HG03064 (cell line): ENCODE measurements around the gene CANX.
"Not testable (repeated sequence)": the region's sequence is repeated elsewhere in the genome, so short reads cannot be mapped to it uniquely, and the experiment has no call there.

Experiments
- ATAC-seq: cut with Tn5 transposase; IDR thresholded peaks from one replicate; pipeline ENCODE4 v1.9.1; 2021; ENCODE audit warnings: low read depth; ENCODE audit not compliant: unreplicated experiment

The CANX gene

DNA sequence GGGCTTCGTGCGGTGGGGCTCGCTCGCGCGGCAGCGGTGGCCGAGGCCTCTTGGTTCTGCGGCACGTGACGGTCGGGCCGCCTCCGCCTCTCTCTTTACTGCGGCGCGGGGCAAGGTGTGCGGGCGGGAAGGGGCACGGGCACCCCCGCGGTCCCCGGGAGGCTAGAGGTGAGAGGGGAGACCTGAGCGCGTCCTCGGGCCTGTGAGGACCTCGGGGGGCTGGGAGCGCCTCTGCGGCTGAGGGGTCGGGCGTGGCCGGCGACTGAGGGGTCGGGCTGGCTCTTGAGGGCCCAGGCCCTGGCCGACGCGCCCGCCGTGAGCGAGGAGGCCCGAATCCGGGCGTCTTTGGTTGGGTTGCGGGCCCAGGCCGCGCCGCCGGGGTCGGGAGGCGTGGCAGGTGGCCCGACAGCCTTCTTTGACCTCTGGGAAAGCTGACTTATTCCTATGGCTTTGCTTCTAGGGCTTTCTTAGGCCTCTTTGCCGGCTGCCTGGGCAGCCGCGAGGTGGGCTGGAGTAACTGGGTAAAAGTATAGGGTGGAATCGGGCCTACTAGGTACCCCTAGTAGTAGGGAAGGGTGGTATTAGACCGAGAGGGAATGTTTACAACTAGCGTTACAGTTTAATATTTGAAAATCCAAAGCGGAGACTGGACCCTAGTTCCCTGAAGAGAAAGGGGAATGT, at the start of gene CANX:
TSS of gene CANX (plus strand) at position 33 of the 681 bp plus-strand sequence. CDS start 6,715 bp downstream, outside the sequence.
- peak; percentile 14 for ATAC-seq

DNA sequence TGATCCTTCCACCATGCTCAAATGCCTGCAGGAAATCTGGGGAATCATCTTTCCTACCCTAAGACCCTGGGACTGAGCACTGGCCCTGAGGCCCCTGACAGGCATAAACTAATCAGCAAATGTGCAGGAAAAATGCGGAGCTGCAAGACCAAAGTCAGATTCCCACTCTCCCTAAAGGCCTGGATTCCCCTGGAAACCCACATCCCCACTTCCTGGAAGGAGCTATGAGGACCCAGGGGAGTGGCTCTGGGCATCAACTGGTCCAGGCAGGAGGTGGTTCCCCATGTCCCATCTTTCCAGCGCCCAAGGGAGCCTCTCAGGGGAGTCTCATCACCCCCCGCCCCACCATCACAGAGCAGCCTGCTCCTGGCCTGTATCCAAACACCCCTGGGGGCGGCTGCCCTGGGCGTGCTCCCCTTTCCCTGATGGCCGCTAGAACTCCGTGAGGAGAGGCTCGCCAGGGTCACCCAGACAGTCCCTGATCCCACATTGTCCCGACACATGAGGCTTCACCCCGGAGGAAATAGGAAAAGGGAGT, 49.5 kb upstream of the CANX start:
- not testable (repeated sequence) for ATAC-seq

DNA sequence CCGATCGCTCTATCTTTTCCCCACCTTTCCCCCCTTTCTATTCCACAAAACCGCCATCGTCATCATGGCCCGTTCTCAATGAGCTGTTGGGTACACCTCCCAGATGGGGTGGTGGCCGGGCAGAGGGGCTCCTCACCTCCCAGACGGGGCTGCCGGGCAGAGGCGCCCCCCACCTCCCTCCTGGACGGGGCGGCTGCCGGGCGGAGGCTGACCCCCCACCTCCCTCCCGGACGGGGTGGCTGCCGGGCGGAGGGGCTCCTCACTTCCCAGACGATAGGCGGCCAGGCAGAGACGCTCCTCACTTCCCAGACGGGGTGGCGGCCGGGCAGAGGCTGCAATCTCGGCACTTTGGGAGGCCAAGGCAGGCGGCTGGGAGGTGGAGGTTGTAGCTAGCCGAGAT, 48.5 kb upstream of the CANX start:
- ATAC-seq, result not testable (repeated sequence)

- not testable (repeated sequence) for ATAC-seq
Measured at GRCh38 chr5:179653135-179653534, 45.6 kb upstream of the CANX start.

DNA sequence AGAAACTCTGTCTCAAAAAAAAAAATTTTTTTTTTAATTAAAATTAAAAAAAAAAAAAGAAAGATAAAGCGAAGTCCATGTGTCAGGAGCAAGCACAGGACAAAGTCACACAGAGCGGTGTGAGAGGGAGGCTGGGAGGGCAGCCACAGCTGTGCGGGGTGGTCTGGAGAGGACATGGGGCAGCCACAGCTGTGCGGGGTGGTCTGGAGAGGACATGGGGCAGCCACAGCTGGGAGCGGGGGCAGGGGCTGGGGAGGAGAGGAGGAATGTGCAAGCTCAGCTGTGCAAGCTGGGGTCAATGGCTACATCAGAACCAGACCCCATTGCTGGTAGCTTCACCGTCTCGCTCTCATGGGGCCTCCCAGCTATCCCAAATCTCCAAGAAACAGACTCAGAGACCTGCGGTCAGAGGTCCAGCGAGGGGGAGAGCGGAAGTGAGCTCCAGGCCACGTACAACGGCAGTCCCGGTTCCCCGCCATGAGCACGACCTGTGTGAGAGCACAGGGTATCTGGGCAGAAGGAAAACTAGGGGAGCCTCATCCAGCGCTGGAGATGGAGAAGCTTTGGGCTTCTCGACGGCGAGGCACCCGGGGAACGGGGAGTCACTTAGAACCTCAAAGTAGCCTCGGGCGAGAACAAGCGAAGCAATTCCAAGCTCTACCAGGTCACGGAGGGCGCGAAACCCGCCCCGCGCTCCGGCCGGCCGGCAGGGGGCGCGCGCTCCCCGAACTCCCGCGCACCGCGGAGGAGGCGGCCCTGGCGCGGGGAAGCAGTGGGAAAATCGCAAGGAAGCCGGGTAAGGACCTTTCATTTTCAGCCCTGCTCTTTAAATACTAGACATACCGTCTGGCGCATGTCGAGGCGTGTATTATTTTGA, 41.2 kb upstream of the CANX start:
- ATAC-seq, result peak; percentile 79

DNA sequence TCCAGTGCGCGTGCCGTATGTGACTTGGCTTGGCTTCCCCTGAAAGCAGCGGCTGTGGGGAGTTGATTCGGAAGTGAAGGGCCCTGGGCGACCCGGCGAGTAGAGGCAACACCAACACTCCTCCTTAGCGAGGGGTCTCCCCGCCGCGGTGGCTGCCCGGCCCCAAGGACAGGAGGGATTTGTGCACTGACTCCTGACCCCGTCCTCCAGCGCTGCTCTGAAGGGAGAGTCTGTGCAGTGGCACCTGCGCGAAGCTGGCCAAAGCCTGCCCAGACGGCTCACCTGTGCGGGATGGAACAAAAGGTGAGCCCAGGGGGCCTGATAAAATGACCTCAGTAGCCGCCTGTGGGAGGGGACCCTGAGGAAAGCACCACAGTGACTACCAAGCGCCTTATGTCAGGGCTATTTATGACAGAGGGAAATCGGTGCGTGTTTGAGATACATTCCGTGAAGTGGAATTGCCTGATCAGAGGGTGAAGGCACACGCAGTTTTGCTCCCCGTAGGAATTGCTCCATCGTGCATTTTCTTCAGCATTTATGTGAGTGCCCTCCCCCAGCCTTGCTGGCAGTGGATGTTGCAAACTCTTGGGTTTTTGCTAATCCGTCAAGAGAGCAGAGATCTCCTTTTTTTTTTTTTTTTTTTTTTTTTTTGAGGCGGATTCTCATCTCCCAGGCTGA, 40.4 kb upstream of the CANX start:
- peak; percentile 64 for ATAC-seq

DNA sequence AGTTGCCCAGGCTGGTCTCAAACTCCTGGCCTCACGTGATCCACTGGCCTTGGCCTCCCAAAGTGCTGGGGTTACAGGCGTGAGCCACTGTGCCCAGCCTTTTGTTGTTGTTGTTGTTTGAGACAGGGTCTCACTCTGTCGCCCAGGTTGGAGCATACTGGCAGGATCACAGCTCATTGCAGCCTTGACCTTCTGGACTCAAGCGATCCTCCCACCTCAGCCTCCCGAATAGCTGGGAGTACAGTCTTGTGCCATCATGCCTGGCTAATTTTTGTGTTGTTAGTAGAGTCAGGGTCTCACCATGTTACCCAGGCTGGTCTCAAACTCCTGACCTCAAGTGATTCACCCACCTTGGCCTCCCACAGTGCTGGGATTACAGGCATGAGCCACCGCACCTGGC, 37.1 kb upstream of the CANX start:
- not testable (repeated sequence) for ATAC-seq

- no peak for ATAC-seq
Measured at GRCh38 chr5:179668391-179668790, 30.4 kb upstream of the CANX start.

GRCh38 chr5:179678223-179679013, 20.3 kb upstream of the CANX start:
- peak; percentile 89 for ATAC-seq

DNA sequence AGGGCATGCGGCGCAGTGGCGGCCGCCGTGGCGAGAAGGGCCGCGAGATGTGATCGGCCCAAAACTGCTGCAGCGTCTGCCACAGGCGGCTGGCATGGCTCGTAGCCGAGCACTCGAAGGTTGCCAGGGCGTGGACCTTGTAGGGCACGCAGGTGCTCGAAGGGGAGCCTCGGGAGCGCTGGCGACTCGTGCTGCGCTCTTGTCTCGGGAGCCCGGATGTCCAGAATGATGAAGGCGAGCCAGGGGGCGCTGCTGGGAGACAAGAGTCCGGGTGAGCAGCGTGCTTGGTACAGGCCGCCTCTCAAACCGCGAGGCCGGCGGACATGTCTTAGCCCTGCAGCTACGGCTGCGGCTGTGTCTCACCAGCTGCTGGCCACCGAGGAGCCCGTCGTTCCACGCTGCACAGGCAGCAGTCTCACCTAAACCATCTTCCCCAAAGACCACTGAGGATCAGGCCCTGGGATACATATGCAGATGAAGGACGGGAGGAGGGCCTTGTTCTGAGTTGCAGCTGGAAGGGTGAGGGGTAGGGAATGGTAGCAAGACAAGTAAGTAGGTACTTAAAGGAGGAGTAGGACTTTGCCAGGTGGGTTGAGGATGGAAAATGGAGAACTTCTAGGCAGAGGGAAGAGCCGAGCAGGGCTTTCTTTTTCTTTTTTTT, 19.6 kb upstream of the CANX start:
- ATAC-seq, result no peak

DNA sequence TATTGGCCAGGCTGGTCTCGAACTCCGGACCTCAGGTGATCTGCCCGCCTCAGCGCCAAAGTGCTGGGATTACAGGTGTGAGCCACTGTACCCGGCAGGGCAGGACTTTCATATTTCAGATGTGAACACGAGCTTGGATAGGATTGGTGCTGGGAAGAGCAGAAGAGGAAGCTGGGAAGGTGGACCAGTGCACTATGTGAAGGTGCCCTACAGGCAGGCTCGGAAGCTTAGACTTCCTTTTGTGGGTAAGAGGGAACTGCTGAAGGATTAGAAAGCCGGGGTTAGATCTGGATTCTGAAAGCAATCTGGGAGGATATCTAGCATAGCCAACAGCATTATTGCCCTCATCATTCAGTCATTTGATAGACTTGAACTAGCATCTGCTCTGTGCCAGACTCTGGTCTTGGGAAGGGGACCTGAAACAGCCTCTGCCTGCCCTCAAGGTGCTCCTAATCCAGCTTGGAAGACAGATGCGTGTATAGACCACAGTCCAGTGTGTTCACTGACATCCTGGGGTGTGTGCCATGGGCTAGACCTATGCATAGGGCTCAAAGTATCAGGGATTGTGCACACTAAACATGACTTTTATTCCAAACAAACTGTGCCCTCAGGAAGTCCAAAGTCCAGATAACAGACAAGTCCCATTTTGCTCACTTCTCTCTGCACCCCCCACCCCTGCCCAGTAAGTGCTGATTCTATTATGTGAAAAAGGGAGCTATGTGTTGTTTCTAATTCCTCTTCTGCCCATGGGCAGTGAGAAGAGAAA, 18.6 kb upstream of the CANX start:
- no peak for ATAC-seq

DNA sequence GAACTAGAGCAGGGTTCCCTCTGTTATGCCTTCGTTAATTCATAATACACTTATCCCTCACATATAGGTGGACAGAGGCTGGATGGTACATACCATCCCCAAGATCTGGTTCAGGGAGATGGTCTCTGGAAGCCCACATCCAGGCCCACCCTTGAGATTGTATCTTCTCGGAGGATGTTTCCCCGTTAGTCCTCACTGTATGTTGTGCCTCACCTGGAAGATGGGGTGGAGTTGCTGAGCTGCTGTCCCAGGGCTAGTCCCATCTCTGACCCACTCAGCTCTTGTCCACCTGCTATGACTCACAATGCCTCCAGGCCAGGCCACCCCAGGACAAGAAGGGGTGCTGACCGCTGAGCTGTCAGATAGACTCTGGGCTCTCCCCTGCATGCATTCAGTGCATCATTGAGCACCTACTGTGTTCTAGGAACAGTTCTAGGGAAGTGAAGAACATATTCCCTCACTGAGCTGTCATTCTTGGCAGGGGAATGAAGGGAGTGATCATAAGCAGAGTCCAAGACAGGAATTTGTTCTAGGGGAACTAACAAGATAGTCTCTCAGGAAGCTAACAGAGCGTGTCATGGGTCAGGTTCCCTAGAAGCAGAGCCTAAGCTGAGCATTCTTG, 17.9 kb upstream of the CANX start, which contains the start of gene CBY3:
TSS of gene CBY3 (minus strand) at position 255 of the 622 bp plus-strand sequence. CDS start at position 139, 116 bp downstream.
- ATAC-seq, result no peak

GRCh38 chr5:179689212-179689611, 9.6 kb upstream of the CANX start:
- not testable (repeated sequence) for ATAC-seq

- no peak for ATAC-seq
Measured at GRCh38 chr5:179694561-179694960, 4.2 kb upstream of the CANX start.

- ATAC-seq, result no peak
Measured at GRCh38 chr5:179696603-179697002, 2.2 kb upstream of the CANX start.

- no peak for ATAC-seq
Measured at GRCh38 chr5:179697108-179697507, 1.7 kb upstream of the CANX start.

DNA sequence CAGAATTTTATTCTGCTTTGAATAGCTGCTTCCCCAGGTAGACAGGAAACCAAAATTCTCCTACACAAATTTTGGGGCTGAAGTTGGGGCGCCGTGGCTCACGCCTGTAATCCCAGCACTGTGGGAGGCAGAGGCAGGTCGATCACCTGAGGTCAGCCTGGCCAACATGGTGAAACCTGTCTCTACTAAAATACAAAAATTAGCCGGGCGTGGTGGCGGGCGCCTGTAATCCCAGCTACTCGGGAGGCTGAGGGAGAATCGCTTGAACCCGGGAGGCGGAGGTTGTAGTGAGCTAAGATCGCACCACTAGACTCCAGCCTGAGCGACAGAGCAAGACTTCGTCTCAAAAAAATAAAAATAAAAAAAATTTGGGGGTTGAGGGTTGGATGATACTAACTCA, 1.2 kb upstream of the CANX start:
- ATAC-seq, result not testable (repeated sequence)
